ENCODE measurements around the gene SGPP2.

SGPP2 gene

GRCh38 chr2:222485367-222486211 is 61.2 kb downstream of the SGPP2 start:
- DNase-seq (ENCODE audit: low read depth), result no peak
- H3K4me3 ChIP-seq (ENCODE audit: low read depth, low read length), result no peak overlapping the region
- TF ChIP-seq, protein P1, sequence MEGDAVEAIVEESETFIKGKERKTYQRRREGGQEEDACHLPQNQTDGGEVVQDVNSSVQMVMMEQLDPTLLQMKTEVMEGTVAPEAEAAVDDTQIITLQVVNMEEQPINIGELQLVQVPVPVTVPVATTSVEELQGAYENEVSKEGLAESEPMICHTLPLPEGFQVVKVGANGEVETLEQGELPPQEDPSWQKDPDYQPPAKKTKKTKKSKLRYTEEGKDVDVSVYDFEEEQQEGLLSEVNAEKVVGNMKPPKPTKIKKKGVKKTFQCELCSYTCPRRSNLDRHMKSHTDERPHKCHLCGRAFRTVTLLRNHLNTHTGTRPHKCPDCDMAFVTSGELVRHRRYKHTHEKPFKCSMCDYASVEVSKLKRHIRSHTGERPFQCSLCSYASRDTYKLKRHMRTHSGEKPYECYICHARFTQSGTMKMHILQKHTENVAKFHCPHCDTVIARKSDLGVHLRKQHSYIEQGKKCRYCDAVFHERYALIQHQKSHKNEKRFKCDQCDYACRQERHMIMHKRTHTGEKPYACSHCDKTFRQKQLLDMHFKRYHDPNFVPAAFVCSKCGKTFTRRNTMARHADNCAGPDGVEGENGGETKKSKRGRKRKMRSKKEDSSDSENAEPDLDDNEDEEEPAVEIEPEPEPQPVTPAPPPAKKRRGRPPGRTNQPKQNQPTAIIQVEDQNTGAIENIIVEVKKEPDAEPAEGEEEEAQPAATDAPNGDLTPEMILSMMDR (IDR thresholded peaks at IDR 0.05; ENCODE audit: control insufficient read depth, extremely low read depth, insufficient read depth), result no peak

DNA sequence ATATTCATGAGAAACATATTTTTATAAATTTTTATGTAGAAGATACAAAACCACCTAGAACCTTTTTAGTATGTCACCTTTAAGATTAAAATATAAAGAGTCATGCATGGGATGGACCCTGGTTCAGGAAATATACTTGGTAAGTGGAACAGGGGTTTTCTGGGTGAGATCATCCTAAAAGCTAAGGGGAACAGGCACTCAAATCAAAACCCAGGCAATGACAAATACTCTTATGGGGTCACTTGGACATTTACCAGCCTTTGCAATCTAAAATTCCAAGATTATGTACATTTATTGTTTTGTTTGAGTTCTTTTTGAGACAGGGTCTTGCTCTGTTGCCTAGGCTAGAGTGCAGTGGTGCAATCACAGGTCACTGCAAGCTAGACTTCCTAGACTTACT is 65.8 kb downstream of the SGPP2 start:
- no peak for DNase-seq (ENCODE audit: low read depth)
- TF ChIP-seq, protein P1 (IDR thresholded peaks at IDR 0.05; ENCODE audit: control insufficient read depth, extremely low read depth, insufficient read depth), result no peak
- H3K4me3 ChIP-seq (ENCODE audit: low read depth, low read length), result no peak overlapping the region

DNA sequence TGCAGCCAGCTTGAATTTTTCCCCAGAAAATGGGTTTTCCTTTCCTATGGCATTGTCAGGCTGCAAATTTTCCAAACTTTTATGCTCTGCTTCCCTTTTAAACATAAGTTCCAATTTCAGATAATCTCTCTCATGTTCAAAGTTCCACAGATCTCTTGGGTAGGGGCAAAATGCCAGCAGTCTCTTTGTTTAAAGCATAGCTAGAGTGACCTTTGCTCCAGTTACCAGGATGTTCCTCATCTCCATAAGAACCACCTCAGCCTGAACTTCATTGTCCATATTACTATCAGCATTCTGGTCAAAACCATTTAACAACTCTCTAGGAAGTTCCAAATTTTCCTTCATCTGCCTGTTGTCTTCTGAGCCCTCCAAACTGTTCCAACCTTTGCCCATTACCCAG is 68.3 kb downstream of the SGPP2 start:
- H3K4me3 ChIP-seq (ENCODE audit: low read depth, low read length), result no peak overlapping the region
- TF ChIP-seq, protein P1 (IDR thresholded peaks at IDR 0.05; ENCODE audit: control insufficient read depth, extremely low read depth, insufficient read depth), result no peak
- no peak for DNase-seq (ENCODE audit: low read depth)

DNA sequence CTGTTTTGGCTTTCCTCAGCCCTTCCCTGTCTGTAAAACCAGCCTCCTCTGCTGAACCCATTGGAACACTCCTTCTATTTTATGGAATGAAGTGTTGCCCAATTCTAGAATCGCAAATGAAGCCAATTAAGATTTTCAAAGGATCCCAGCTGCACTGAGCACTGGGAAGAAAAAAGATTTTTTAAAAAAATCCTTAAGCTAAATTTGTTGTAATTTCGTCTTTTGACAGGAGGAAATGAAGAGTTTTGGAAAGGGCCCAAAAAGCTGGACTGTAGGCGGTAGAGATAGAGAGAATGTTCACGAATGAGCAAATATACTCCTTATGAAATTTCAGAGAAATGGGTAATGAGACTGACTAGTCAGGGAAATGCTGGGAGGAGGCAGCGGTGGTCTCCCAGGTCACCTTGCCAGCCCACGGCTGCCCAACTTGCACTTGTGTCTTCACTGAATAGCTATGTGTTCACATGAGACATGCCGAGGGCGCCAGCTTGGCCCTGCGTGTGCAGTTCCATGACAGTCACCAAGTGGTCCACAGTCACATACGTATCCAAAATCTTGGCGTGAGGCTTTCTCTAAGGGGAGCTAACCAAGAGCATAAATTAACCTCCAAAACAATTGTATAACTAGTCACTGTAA is 69.9 kb downstream of the SGPP2 start:
- no peak overlapping the region for H3K4me3 ChIP-seq (ENCODE audit: low read depth, low read length)
- TF ChIP-seq, protein P1 (IDR thresholded peaks at IDR 0.05; ENCODE audit: control insufficient read depth, extremely low read depth, insufficient read depth), result no peak
- no peak for DNase-seq (ENCODE audit: low read depth)

DNA sequence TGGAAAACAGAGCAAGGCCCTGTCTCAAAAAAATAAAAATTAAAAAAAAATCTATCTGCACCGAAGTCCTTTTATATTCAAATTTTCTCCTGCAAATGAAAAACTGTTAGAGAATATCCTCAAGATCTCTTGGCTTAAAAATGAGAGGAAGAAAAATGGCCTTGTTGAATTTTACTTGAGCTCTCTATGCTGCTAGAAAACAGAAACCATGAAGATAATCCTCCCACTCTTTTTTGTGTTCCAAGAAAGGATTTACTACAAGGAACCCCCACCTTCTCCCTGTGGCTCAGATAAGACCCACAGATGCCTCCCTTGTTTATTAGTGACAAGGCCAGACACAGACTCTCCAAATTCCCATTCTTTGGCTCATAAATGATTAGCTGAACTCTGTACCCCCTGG is 71.0 kb downstream of the SGPP2 start:
- no peak overlapping the region for H3K4me3 ChIP-seq (ENCODE audit: low read depth, low read length)
- no peak for DNase-seq (ENCODE audit: low read depth)
- TF ChIP-seq, protein P1 (IDR thresholded peaks at IDR 0.05; ENCODE audit: control insufficient read depth, extremely low read depth, insufficient read depth), result no peak

DNA sequence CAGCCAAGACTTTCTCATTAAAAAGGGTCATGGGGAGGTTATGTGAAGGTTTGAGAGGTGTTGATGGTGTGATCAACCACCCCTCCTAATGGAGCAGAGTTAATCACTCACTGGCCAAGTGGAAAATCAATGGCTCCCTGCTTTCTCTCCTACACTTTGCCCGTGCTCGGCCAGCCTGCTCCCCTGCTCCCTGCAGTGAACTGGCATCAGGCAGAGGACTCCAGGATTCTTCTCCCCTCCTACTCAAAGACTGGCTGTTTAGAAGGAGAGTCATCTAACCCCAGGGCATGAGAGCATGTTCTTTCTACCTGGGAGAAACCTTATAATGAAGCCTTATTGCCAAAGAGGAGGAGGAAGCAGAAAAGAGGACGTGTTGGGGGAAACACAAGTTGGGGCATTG is 74.9 kb downstream of the SGPP2 start:
- TF ChIP-seq, protein P1 (IDR thresholded peaks at IDR 0.05; ENCODE audit: control insufficient read depth, extremely low read depth, insufficient read depth), result no peak
- H3K4me3 ChIP-seq (ENCODE audit: low read depth, low read length), result no peak overlapping the region
- DNase-seq (ENCODE audit: low read depth), result no peak
